ENCODE measurements around the gene CRYBA4. TPM values are rescaled to one million over a fixed set of nuclear protein-coding genes. Genes with fewer than 3 reads are reported as not detected.

CRYBA4 gene
- total RNA-seq, 1 experiment from 2014 or later: 0.52 TPM

DNA sequence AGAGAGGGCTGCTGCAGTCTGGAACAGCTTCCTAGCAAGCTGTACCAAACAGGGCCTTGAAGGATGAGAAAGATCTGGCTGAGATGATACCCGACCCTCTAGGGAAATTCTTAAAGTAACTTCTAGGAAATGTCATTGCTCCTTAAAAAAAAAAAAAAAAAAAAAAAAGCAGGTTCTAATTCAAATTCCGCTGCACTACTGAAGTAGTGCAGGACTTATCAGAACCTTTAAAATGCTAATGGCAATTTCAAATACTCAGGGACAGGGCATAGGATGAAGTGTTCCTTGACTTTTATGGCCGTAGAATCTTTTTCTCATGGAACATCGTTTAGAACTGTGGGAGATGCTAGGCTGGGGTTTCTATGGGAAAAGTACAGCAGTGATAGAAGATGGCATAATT lies 48.7 kb downstream of the CRYBA4 start:
- H3K9me3 ChIP-seq (ENCODE audit: control insufficient read depth, low read depth, low read length): no peaks in the 10 kb centered on the region

More for the DNA sequence above, 48.7 kb downstream of the CRYBA4 start:
- H4K91ac ChIP-seq (ENCODE audit: insufficient read length, low read depth, low read length): no peak overlapping the region
- no peak overlapping the region for H3K18ac ChIP-seq (ENCODE audit: insufficient read length, low read depth, low read length)
- H3T11ph ChIP-seq (ENCODE audit: low read length): no peak overlapping the region
- H3K23me2 ChIP-seq (ENCODE audit: insufficient read length, low read depth, low read length, poor library complexity, severe bottlenecking): peaks cover 8% of the 10 kb centered on the region
- DNase-seq: no peak
- no peaks in the 10 kb centered on the region for H3K79me1 ChIP-seq (ENCODE audit: insufficient read depth, low read depth, low read length, poor library complexity, severe bottlenecking)
- no peak overlapping the region for H2BK120ac ChIP-seq (ENCODE audit: low read depth, low read length, poor library complexity, severe bottlenecking)
- H4K20me1 ChIP-seq (ENCODE audit: control insufficient read depth, insufficient read depth, insufficient read length): no peaks in the 10 kb centered on the region
- no peak overlapping the region for H3K4me2 ChIP-seq (ENCODE audit: insufficient read depth, insufficient read length, low read length)
- peak overlapping the region in 2 of 3 experiments; percentile 24 to 92; a peak in 3 of 7 replicates for H3K27ac Mint-ChIP-seq
- TF ChIP-seq, protein P1, sequence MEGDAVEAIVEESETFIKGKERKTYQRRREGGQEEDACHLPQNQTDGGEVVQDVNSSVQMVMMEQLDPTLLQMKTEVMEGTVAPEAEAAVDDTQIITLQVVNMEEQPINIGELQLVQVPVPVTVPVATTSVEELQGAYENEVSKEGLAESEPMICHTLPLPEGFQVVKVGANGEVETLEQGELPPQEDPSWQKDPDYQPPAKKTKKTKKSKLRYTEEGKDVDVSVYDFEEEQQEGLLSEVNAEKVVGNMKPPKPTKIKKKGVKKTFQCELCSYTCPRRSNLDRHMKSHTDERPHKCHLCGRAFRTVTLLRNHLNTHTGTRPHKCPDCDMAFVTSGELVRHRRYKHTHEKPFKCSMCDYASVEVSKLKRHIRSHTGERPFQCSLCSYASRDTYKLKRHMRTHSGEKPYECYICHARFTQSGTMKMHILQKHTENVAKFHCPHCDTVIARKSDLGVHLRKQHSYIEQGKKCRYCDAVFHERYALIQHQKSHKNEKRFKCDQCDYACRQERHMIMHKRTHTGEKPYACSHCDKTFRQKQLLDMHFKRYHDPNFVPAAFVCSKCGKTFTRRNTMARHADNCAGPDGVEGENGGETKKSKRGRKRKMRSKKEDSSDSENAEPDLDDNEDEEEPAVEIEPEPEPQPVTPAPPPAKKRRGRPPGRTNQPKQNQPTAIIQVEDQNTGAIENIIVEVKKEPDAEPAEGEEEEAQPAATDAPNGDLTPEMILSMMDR (conservative IDR thresholded peaks at IDR 0.05): no peak
- no peaks in the 10 kb centered on the region for H3K27me3 Mint-ChIP-seq (ENCODE audit: low read depth)
- no peak overlapping the region for H2AK5ac ChIP-seq (ENCODE audit: insufficient read length, low read length)
- H2BK5ac ChIP-seq (ENCODE audit: insufficient read length, low read length): no peak overlapping the region
- H3K56ac ChIP-seq (ENCODE audit: insufficient read length, low read depth, low read length): no peak overlapping the region
- H2AFZ ChIP-seq (ENCODE audit: low read length): no peak overlapping the region
- no peak overlapping the region for H4K8ac ChIP-seq (replicated peaks; ENCODE audit: insufficient read length, low read depth, low read length)
- H3K23ac ChIP-seq (ENCODE audit: insufficient read length, low read depth, low read length): no peak overlapping the region
- H3K27me3 ChIP-seq (ENCODE audit: insufficient read depth, low read length): no peaks in the 10 kb centered on the region
- peak overlapping the region in 1 of 2 experiments; percentile 52; a peak in 1 of 5 replicates for H3K4me3 Mint-ChIP-seq
- H3K79me2 ChIP-seq (ENCODE audit: insufficient read depth, low read length): no peaks in the 10 kb centered on the region
- H4K5ac ChIP-seq (ENCODE audit: insufficient read length, low read depth, low read length): no peak overlapping the region
- H3K36me3 Mint-ChIP-seq (ENCODE audit: insufficient read depth in 1 of 3, low read depth in 3 of 3): peaks cover 33 to 54% (median 51%) of the 10 kb centered on the region in 3 experiments; a peak in 6 of 7 replicates
- no peak overlapping the region for H2BK20ac ChIP-seq (ENCODE audit: low read depth, low read length, poor library complexity, severe bottlenecking)
- H2BK15ac ChIP-seq (ENCODE audit: low read depth, low read length): no peak overlapping the region
- no peaks in the 10 kb centered on the region for H3K9me3 Mint-ChIP-seq
- H3K27ac ChIP-seq (ENCODE audit: insufficient read length, low read depth, low read length): no peak overlapping the region
- WGBS (ENCODE audit: extremely low coverage, insufficient read length, low lambda C conversion rate): no CpG with 5 or more reads among the region's 4 CpGs
- no peak overlapping the region for H3K14ac ChIP-seq (ENCODE audit: insufficient read depth, low read length)
- no peak overlapping the region for H3K9ac ChIP-seq (ENCODE audit: extremely low read depth, insufficient read length, low read length)
- H3K4me1 Mint-ChIP-seq: peaks cover 45 to 75% of the 10 kb centered on the region in 2 experiments
- no peak overlapping the region for H3K4ac ChIP-seq (ENCODE audit: low read depth, low read length)
- H3K4me1 ChIP-seq (ENCODE audit: insufficient read depth, low read length): peaks cover 7% of the 10 kb centered on the region; the same call in 1 of the 2 replicates
- no peak overlapping the region for H2BK12ac ChIP-seq (ENCODE audit: insufficient read length, low read depth, low read length)
